ENCODE results near the gene CDK14. TPM values are rescaled to one million over a fixed set of nuclear protein-coding genes. Genes with fewer than 3 reads are reported as not detected.

CDK14 gene
- total RNA-seq, 6 donors from 2014 or later, result 21.7 to 53.4 (median 37.1) TPM

GRCh38 chr7:90955641-90956207 is 359.6 kb downstream of the CDK14 start:
- DNase-seq (no peak), ATAC-seq (ENCODE audit: low FRiP score in 2 of 2) (no peak)
- 87 to 88% methylated on average over 3 of the region's 3 CpGs for WGBS, 2 donors
- Histone ChIP-seq H3K4me1 (peaks cover 0 to 3% (median 0%) of the 10 kb centered on the region in 4 donors), H3K27ac (no peak overlapping the region), H3K27me3 (no peaks in the 10 kb centered on the region), H3K4me3 (no peak overlapping the region), H3K36me3 (peaks cover 0 to 6% (median 0%) of the 10 kb centered on the region in 4 donors), H3K9me3 (no peaks in the 10 kb centered on the region)
- no peak for TF ChIP-seq POLR2A (IDR thresholded peaks at IDR 0.05)
- no peak for TF ChIP-seq CTCF (IDR thresholded peaks at IDR 0.05)
- no peak for TF ChIP-seq POLR2AphosphoS5 (IDR thresholded peaks at IDR 0.05)
- TF ChIP-seq EP300 (IDR thresholded peaks at IDR 0.05), result no peak

GRCh38 chr7:90957883-90958282 is 361.8 kb downstream of the CDK14 start:
- TF ChIP-seq POLR2A (IDR thresholded peaks at IDR 0.05), result no peak
- no peak for TF ChIP-seq POLR2AphosphoS5 (IDR thresholded peaks at IDR 0.05)
- TF ChIP-seq CTCF (IDR thresholded peaks at IDR 0.05), result no peak
- TF ChIP-seq EP300 (IDR thresholded peaks at IDR 0.05), result no peak
- no peak for ATAC-seq (ENCODE audit: low FRiP score in 2 of 2)
- WGBS, 2 donors, result 69 to 77% methylated on average over 5 of the region's 5 CpGs

GRCh38 chr7:90958647-90959046 is 362.5 kb downstream of the CDK14 start:
- TF ChIP-seq POLR2A (IDR thresholded peaks at IDR 0.05) (no peak), POLR2AphosphoS5 (IDR thresholded peaks at IDR 0.05) (no peak), CTCF (IDR thresholded peaks at IDR 0.05) (no peak), EP300 (IDR thresholded peaks at IDR 0.05) (no peak)
- Histone ChIP-seq H3K4me3 (no peak overlapping the region), H3K27ac (no peak overlapping the region), H3K9me3 (no peaks in the 10 kb centered on the region), H3K36me3 (peaks cover 0 to 6% (median 0%) of the 10 kb centered on the region in 4 donors), H3K4me1 (peaks cover 0 to 3% (median 0%) of the 10 kb centered on the region in 4 donors), H3K27me3 (no peaks in the 10 kb centered on the region)
- DNase-seq (no peak), ATAC-seq (ENCODE audit: low FRiP score in 2 of 2) (no peak)
- 63 to 78% methylated on average over 2 of the region's 2 CpGs for WGBS, 2 donors

More at GRCh38 chr7:90957883-90958282, 361.8 kb downstream of the CDK14 start:
- H3K27me3 ChIP-seq, result no peaks in the 10 kb centered on the region
- peaks cover 0 to 3% (median 0%) of the 10 kb centered on the region in 4 donors for H3K4me1 ChIP-seq
- no peak for DNase-seq
- H3K4me3 ChIP-seq, result no peak overlapping the region
- H3K27ac ChIP-seq, result no peak overlapping the region
- no peaks in the 10 kb centered on the region for H3K9me3 ChIP-seq
- peaks cover 0 to 6% (median 0%) of the 10 kb centered on the region in 4 donors for H3K36me3 ChIP-seq

GRCh38 chr7:90961037-90961725 is 365.1 kb downstream of the CDK14 start:
- H3K36me3 ChIP-seq, result no peaks in the 10 kb centered on the region
- no peaks in the 10 kb centered on the region for H3K27me3 ChIP-seq
- 79 to 83% methylated on average over 1 of the region's 1 CpG for WGBS, 2 donors
- H3K4me3 ChIP-seq, result no peak overlapping the region
- no peaks in the 10 kb centered on the region for H3K9me3 ChIP-seq
- no peak overlapping the region for H3K27ac ChIP-seq
- DNase-seq, result no peak
- TF ChIP-seq CTCF (IDR thresholded peaks at IDR 0.05) (no peak), EP300 (IDR thresholded peaks at IDR 0.05) (no peak), POLR2A (IDR thresholded peaks at IDR 0.05) (no peak), POLR2AphosphoS5 (IDR thresholded peaks at IDR 0.05) (no peak)
- H3K4me1 ChIP-seq, result peaks cover 0 to 3% (median 0%) of the 10 kb centered on the region in 4 donors
- ATAC-seq (ENCODE audit: low FRiP score in 2 of 2), result no peak

All from upper lobe of left lung (tissue), 6 donors.